Renal cortical epithelial cell (primary cell): ENCODE results near the gene CEP120. TPM values are rescaled to one million over a fixed set of nuclear protein-coding genes. Genes with fewer than 3 reads are reported as not detected.
"Not testable (repeated sequence)": the region's sequence is repeated elsewhere in the genome, so short reads cannot be mapped to it uniquely, and the experiment has no call there.

Experiments used
- DNase-seq: peaks from one replicate; pipeline ENCODE4 v3.0.0-alpha.2; 2011; ENCODE audit warnings: low read depth
- total RNA-seq: library from RNA; depleted of rRNA; stranded (reverse); fragments of >200 nt; gene quantifications from 2 replicates; pipeline ENCODE4 v1.2.3, GENCODE V29; 2014

The CEP120 gene
- total RNA-seq, 1 donor from 2014 or later, result 24.2 TPM

DNA sequence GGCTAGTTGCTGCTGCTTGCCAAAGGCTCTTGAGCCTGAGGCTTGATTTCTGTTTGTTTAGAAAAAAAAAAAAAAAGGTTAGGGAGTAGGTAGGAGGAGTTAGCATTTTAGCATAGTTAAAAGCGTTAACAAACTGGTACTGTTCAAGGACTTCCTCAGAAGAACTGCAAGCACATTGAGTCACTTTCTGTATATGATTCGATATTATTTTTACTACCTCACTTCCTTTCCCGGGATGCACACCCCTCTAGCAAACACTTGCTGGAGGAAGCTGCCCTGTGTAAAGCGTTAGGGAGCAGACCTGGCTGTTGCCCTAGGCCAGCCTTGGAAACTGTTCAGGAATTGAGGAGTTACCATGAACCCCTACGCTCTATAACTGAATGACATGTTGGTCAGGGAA lies 15.7 kb upstream of the CEP120 start:
- DNase-seq, result peak; percentile 65

DNA sequence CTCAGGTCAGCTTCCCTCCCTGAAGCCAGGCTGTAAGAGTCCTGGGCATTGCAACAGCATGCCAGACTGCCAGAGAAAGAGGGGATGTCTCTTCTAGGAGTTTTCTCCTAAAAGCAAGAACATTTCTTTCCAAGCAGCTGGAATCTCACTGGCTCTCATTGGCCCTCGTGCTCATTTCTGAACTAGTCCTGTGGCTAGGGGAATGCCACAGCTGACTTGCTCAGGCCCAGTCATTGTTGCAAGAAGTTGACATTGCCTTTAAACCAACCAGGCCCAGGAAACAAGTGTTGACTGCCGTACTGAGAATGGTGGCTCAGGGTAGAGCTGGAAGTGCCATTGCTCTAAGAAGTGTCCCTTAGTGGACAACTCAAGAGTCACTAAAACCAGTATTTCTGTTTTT lies 15.0 kb upstream of the CEP120 start:
- DNase-seq, result no peak

DNA sequence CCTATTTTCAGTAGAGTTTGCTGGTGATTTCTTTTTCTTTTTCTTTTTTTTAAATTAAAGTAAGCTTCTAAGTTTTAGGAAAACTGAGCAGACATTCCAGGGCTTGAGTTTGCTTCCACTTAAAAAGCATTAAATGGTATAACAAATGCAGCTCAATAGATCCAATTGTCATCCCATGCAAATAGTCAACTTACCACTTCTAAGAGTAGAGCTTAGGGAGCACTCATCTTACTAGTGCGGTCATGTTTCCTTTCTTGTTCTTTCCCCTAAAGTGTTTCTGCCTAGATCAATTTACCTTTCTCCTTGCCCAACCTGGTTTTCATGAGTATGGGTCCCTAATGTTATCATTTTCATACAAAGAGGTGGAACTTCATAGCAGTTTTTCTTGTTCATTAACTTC lies 13.0 kb upstream of the CEP120 start:
- DNase-seq, result no peak

DNA sequence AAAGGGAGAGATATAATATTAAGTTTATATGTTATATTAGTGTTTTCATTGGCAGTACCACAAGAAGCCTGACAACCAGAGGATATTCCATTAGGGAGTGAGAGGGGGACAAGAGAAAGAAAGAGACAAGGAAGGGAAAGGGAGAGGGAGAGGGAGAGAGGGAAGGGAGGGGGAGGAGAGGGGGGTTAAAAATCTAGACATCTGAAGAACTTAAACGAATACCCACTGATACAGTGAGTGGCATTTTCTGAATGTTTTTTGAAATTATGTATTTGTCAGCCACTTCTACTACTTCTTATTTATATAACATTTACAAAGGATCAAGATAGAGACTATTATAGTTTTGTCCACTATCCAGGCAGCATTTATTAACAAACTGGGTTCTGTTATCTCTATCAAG lies 11.6 kb upstream of the CEP120 start:
- no peak for DNase-seq

GRCh38 chr5:123433596-123433995 lies 10.4 kb upstream of the CEP120 start:
- DNase-seq, result no peak

GRCh38 chr5:123430441-123430840 lies 7.2 kb upstream of the CEP120 start:
- not testable (repeated sequence) for DNase-seq

DNA sequence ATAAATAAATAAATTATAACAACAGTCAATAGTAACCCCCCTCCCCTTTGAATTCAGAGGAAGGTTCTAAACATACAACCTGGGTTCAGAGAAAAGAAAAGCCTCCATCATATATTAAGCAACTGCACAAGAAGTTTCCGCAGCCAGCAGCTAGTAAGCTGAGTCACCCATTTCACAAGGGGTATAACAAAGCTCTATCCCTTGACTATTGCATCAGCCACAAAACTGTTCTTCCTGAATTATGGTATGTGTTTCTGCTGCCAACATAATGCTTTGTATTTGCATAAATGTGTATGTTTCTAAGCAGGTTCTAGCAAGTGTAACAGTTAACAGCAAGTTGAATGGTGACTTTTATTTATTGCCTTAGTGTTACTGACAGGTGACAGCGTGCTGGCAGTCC lies 6.8 kb upstream of the CEP120 start:
- peak; percentile 78 for DNase-seq

DNA sequence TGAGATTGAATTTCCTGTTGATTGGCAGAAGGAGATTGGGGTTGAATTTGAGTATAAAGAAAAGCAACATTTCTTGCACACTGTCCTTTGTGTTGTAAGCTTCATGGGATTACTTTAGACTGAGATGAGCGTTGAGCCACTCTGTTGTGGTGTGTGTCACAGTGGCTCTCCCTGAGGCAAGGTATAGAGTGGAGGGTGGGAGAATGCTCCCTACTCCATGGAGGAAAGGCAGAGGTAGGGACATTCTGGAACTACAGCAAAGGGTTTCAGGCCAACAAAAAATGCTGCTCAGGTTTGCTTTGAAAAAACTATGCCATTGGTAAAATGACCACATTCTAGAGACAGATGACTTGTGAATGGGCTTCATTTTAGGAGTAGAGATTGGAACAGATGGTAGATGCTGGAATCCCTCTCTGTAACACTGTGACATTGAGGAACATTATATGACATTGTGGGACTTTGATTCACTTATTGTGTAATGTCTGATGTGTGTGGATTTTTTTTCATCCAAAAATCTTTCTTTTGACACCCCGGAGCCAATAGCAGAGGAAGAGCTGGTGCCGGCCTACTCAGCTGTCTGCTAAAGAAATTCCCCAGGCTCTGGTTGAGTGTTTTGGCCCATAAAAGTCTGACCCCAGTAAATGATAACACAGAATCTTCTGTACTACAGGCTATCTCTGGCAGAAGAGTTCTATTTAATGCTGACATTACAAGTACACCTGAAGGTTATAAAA lies 6.2 kb upstream of the CEP120 start:
- DNase-seq, result no peak

- DNase-seq, result no peak
Observed at GRCh38 chr5:123428521-123429220, 5.5 kb upstream of the CEP120 start.

GRCh38 chr5:123427281-123427680 lies 4.1 kb upstream of the CEP120 start:
- no peak for DNase-seq

DNA sequence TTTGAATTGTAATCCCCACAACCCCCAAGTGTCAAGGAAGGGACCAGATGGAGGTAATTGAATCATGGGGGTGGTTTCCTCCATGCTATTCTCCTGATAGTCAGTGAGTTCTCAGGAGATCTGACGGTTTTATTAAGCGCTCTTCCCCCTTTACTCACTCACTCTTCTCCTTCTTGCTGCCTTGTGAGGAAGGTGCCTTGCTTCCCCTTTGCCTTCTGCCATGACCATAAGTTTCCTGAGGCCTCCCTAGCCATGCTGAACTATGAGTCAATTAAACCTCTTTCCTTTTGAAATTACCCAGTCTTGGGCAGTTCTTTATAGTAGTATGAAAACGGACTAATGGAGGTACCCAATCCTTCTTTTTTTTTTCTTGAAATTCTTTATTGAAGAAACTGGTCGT lies 2.2 kb upstream of the CEP120 start:
- no peak for DNase-seq

DNA sequence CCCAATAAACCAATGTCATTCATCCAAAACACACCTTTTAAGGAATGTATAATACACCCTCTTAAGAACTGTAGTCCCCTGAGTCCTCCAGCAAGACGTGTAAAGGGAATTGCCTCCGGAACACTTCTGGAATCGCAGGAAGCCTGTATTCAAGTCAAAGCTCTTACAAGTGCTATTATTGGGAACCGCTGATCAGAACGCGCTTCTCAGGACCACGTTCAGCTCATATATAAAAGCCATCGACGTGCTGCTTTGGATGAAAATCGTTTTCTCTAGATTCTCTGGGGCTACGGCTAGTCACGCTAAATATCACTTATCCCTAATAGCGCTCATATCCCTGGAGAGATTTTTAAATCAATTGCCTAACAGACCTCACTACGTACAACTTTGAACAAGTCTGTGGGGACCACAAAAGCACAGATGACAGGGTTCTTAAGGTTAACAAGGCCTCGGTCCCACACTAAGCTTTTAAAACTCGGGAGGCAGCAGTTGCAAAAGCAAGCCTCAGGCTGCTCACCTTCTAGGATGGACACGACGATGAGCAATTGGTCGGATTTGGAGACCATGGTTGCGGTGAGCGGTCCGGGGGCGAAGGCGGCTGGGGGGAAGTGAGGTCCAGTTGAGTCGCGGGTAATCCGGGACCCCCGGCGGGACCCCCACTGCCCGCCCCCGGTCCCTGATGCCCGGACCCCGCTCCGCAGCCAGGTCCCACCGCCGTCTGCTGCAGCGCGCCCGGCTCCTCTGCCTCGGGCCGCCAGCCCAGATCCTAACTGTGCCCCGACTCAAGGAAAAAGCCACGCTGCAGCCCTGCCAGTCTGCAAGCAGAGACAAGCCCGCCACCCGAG lies 548 bp downstream of the CEP120 start:
- DNase-seq, result peak; percentile 43

DNA sequence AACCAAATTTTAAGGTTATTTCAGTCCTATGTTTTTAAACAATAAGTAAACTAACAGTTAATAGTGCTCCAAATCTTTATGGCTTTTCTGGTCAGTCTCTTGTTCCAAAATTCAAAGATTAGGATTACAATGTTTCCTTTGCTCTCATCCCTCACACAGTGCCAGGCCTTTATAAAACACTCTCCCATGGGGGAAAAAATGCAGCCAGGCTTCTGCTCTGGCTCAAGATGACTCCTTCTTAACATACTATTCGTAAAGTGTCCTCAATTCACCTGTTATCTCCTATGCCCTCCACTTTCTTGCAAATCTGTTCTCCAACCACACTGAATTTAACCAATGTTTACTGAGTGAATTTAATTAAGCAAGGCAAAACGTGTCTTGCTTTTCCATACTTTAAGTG lies 1.4 kb downstream of the CEP120 start:
- no peak for DNase-seq

- peak; percentile 25 for DNase-seq
Observed at GRCh38 chr5:123414974-123415373, 8.2 kb downstream of the CEP120 start.

DNA sequence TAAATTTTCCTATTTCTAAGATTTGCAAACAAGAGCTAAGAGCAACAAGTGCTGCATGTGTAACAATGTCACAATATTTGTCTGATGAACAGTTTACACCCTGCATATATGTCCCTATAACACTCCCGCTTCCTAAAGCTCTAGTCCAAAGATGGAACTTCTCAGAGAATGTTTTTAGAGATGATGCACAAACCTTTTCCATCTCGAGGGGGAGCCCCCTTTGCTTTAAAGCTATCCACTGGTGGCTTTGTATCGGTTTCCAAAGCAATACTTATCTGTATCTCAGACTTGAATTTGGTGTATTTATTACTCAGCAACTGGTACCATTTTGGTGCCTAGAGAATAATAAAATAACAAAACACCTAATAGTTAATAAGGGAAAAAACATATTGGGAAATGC lies 11.0 kb downstream of the CEP120 start:
- DNase-seq, result no peak

DNA sequence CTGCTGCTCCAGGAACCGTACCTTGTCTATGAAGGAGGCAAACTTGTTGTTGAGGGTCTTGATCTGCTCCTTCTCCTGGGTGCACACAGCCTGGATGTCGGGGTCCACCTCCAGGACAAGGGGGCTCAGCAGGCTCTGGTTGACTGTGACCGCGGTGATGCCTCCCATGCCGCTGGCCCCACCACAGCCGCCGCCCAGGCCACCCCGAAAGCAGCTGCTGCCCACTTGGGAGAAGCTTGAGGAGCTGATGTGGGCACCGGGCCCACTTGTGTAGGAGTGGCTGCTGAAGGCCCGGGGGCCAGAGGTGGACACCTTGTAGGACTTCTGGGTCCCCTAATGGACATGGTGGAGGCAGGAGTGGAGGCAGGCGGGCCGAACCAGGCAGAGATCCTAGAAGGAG lies 21.2 kb downstream of the CEP120 start:
- not testable (repeated sequence) for DNase-seq

DNA sequence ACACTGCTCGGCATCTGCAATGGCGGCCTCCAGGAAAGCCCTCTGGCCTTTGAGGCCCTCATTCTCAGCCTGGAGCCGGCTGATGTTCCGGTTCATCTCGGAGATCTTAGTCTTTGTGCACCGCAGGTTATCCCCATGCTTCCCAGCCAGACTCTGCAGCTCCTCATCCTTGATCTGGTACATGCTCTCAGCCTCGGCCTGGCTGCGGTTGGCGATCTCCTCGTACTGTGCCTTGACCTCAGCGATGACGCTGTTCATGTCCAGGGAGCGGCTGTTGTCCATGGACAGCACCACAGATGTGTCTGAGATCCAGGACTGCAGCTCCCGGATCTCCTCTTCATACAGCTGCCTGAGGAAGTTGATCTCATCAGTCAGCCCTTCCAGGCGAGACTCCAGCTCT lies 21.9 kb downstream of the CEP120 start:
- DNase-seq, result no peak

- not testable (repeated sequence) for DNase-seq
Observed at GRCh38 chr5:123400870-123401291, 22.3 kb downstream of the CEP120 start.

- no peak for DNase-seq
Observed at GRCh38 chr5:123398058-123398733, 25.0 kb downstream of the CEP120 start.

- no peak for DNase-seq
Observed at GRCh38 chr5:123397538-123397937, 25.7 kb downstream of the CEP120 start.

DNA sequence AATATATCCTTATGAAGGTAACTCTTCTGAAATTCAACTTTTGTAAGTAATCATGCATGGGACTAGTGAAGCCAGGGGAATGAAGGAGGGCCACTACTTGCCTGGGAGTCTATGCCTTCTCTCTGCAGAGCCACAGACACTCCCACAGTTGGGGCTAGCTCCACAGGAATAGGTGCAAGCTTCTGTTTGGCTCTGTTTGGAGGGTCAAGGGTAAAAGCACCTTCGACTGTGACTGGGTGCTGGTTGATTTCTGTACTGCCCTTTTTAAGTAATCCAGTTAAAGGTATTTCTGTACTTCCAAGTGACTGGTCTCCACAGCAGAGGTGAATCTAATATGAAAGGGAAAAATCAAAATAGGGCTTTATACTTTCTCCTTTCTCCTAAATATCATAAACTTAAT lies 32.2 kb downstream of the CEP120 start:
- no peak for DNase-seq

- no peak for DNase-seq
Observed at GRCh38 chr5:123389794-123390193, 33.4 kb downstream of the CEP120 start.
